HepG2 (cell line): ENCODE results near the gene TOR1AIP1. TPM values are rescaled to one million over a fixed set of nuclear protein-coding genes. Genes with fewer than 3 reads are reported as not detected.

ENCODE experiments used
- ASH2L ChIP-seq: fragments of 300-600, 200-600 bp; sonication (generic); IDR thresholded peaks from 2 replicates; pipeline ENCODE4 v1.7.0; 2017; ENCODE audit warnings: low read depth, mild to moderate bottlenecking, moderate library complexity, mixed read lengths, low read length; ENCODE audit not compliant: insufficient read length
- ELF1 ChIP-seq: sonication (generic); formaldehyde crosslinking; IDR thresholded peaks from 2 replicates; pipeline ENCODE4 v1.4.0; 2020; ENCODE audit warnings: missing genetic modification reagents
- HNF1B ChIP-seq: sonication (generic); formaldehyde crosslinking; IDR thresholded peaks from 2 replicates; pipeline ENCODE4 v1.5.1; 2020; ENCODE audit warnings: mild to moderate bottlenecking, moderate library complexity, missing genetic modification reagents
- KDM4B ChIP-seq: sonication (generic); formaldehyde crosslinking; IDR thresholded peaks from 2 replicates; pipeline ENCODE4 v1.4.0; 2020; ENCODE audit warnings: missing genetic modification reagents
- NPAS2 ChIP-seq: sonication (generic); formaldehyde crosslinking; IDR thresholded peaks from 2 replicates; pipeline ENCODE4 v1.8.0; 2022; ENCODE audit warnings: mild to moderate bottlenecking, missing genetic modification reagents, borderline replicate concordance
- NR2C2 ChIP-seq: sonication (generic); formaldehyde crosslinking; IDR thresholded peaks from 2 replicates; pipeline ENCODE4 v1.4.0; 2020; ENCODE audit warnings: missing genetic modification reagents, mild to moderate bottlenecking, moderate library complexity, borderline replicate concordance
- RBM39 ChIP-seq: fragments of 200-400 bp; formaldehyde crosslinking; IDR thresholded peaks from one replicate; pipeline ENCODE4 v1.6.1; 2018; ENCODE audit warnings: antibody characterized with exemption, mild to moderate bottlenecking, low read depth, low read length; ENCODE audit not compliant: poor library complexity, severe bottlenecking
- TOE1 ChIP-seq: sonication (generic); formaldehyde crosslinking; IDR thresholded peaks from 2 replicates; pipeline ENCODE4 v1.4.0; 2020; ENCODE audit warnings: mild to moderate bottlenecking, missing genetic modification reagents
- ZNF280D ChIP-seq: sonication (generic); formaldehyde crosslinking; IDR thresholded peaks from 2 replicates; pipeline ENCODE4 v1.5.1; 2020; ENCODE audit warnings: mild to moderate bottlenecking, missing genetic modification reagents
- ZNF343 ChIP-seq: sonication (generic); formaldehyde crosslinking; IDR thresholded peaks from 2 replicates; pipeline ENCODE4 v1.4.0; 2020; ENCODE audit warnings: mild to moderate bottlenecking, missing genetic modification reagents
- ZNF407 ChIP-seq: sonication (generic); formaldehyde crosslinking; IDR thresholded peaks from one replicate; pipeline ENCODE4 v1.5.1; 2020; ENCODE audit warnings: mild to moderate bottlenecking, missing genetic modification reagents; ENCODE audit errors: not compliant biosample characterization
- ZNF501 ChIP-seq: sonication (generic); formaldehyde crosslinking; IDR thresholded peaks from 2 replicates; pipeline ENCODE4 v1.5.1; 2020; ENCODE audit warnings: mild to moderate bottlenecking, moderate library complexity, missing genetic modification reagents
- ZNF556 ChIP-seq: sonication (generic); formaldehyde crosslinking; IDR thresholded peaks from 2 replicates; pipeline ENCODE4 v1.4.0; 2020; ENCODE audit warnings: mild to moderate bottlenecking, missing genetic modification reagents, borderline replicate concordance
- ZNF768 ChIP-seq: sonication (generic); formaldehyde crosslinking; IDR thresholded peaks from 2 replicates; pipeline ENCODE4 v1.4.0; 2020; ENCODE audit warnings: missing genetic modification reagents
- ZSCAN31 ChIP-seq: sonication (generic); formaldehyde crosslinking; IDR thresholded peaks from 2 replicates; pipeline ENCODE4 v1.5.0; 2020; ENCODE audit warnings: low read depth, mild to moderate bottlenecking, missing genetic modification reagents
- polyA plus RNA-seq, 8 experiments: library from polyadenylated mRNA; depleted of rRNA in 3 of 8; stranded (reverse) in 7 of 8; unstranded in 1 of 8; fragments of >200 nt; fragmentation: Illumina TruSeq in 4 of 8; extraction: Trizol in 4 of 8; gene quantifications; 2 replicates each; pipeline versions ENCODE4 v1.2.1 to v1.2.3, GENCODE V29; 2011 to 2016; ENCODE audit warnings: low read depth in 4 of 8, missing spikeins in 1 of 8, mixed read lengths in 1 of 8; ENCODE audit not compliant: insufficient read depth in 1 of 8
- total RNA-seq, 5 experiments: library from RNA; depleted of rRNA; stranded (reverse); fragments of >200 nt; fragmentation: Illumina TruSeq; extraction: Trizol; gene quantifications; 2 replicates each; pipeline ENCODE4 v1.2.3, GENCODE V29; 2016; ENCODE audit warnings: low read depth in 1 of 5

TOR1AIP1 gene
- total and polyA plus RNA-seq, 2 of the 13 experiments (the other 11 are each of a cell fraction or from before 2014, with no cell fraction given), result 15.6 to 29.0 TPM

- peak; percentile 77 for TF ChIP-seq ZSCAN31 (CRISPR knock-in tag)
- TF ChIP-seq ELF1 (CRISPR knock-in tag), result peak; percentile 71
- peak; percentile 90 for TF ChIP-seq ZNF556 (CRISPR knock-in tag)
- peak; percentile 44; the same call in 1 of the 2 replicates for TF ChIP-seq HNF1B
- TF ChIP-seq ASH2L, result peak; percentile 95
- TF ChIP-seq ZNF343 (CRISPR knock-in tag), result peak; percentile 89; the same call in 1 of the 2 replicates
- peak; percentile 60; the same call in 1 of the 2 replicates for TF ChIP-seq ZNF501 (CRISPR knock-in tag)
- no peak for TF ChIP-seq NPAS2 (CRISPR knock-in tag)
- no peak; the same call in 1 of the 2 replicates for TF ChIP-seq ZNF768
- TF ChIP-seq ZNF407 (CRISPR knock-in tag), result peak; percentile 67
- peak; percentile 34; the same call in 1 of the 2 replicates for TF ChIP-seq KDM4B (CRISPR knock-in tag)
- peak; percentile 8; the same call in 1 of the 2 replicates for TF ChIP-seq TOE1 (CRISPR knock-in tag)
- TF ChIP-seq ZNF280D (CRISPR knock-in tag), result peak; percentile 95
- peak; percentile 83 for TF ChIP-seq RBM39
- TF ChIP-seq NR2C2 (CRISPR knock-in tag), result peak; percentile 90
These were observed 72.6 kb downstream of the TOR1AIP1 start, which contains the start of gene CEP350 (continued) for GRCh38 chr1:179954493-179955286.
